ENCODE results near the gene SULT1C3.

- TF ChIP-seq CTCF (conservative IDR thresholded peaks at IDR 0.05; ENCODE audit: low read depth, low read length) (no peak), RAD21 (IDR thresholded peaks at IDR 0.05; ENCODE audit: low read length) (no peak), ELK1 (IDR thresholded peaks at IDR 0.05; ENCODE audit: borderline replicate concordance, low read depth, low read length) (no peak), CEBPB (IDR thresholded peaks at IDR 0.05; ENCODE audit: low read depth, low read length) (no peak), POLR2A (IDR thresholded peaks at IDR 0.05; ENCODE audit: low read depth, low read length) (no peak), SMC3 (IDR thresholded peaks at IDR 0.05; ENCODE audit: low read depth, low read length) (no peak), RFX5 (IDR thresholded peaks at IDR 0.05; ENCODE audit: low read depth, low read length) (no peak), MAFK (IDR thresholded peaks at IDR 0.05; ENCODE audit: low read depth, low read length) (no peak), BHLHE40 (IDR thresholded peaks at IDR 0.05; ENCODE audit: low read depth, low read length) (no peak), USF2 (IDR thresholded peaks at IDR 0.05; ENCODE audit: low read depth, low read length) (no peak), MXI1 (IDR thresholded peaks at IDR 0.05; ENCODE audit: borderline replicate concordance, low read depth, low read length) (no peak)
Observed at GRCh38 chr2:108301558-108301957, 61.8 kb downstream of the SULT1C3 start.

Data from IMR-90 (cell line).